ENCODE results near the gene RIN3.

Gene RIN3

DNA sequence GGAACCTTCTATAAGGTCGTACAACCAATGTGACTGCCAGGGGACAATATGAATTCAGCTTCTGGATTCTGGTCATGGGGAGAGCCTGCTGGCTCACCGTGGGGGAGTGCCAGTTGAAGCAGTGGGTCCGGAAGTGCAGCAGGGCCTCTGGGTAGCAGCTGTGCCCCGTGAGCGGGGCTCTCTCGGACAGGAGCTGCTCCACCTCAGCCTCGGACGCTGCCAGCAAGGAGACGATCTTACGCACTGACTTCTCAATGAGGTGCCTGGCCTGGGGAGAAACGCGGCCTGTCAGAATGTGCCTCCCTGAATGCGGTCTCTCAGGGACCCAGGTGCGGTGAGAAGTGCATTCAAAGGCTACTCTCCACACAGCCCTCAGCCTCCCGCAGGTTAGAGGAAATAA, 192.8 kb downstream of the RIN3 start:
- DNase-seq (ENCODE audit: low read depth in 2 of 3, low spot score in 1 of 3): no peak

DNA sequence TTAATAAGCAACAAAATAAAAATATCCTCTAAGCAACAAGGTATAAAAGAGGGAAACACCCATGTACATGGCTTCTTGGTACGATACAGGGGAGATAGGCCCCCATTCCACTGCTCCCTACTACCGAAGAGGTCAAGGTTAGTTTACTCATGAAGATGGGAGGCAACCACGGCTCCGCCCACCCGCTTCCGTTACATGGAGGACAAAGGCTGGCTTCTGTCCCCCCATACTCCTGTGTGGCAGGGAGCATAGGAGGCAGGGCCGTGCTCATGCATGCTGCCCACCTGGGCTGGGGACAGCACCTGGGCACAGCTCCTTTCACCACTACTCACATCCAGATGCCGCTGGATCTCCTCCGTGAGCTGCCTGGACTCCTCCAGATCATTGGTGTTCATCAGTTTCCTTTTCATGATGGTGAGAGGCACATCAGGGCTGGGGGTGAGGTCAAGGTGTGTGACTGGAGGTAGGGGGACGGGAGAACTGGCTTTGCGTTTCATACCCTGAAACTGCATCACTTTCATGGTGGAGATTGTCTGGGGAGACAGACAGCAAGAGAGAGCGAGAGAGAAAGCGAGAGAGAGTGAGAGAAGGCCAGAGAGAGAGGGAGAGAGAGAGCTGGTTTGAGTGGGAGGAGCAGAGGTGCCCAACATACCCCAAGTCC, 195.9 kb downstream of the RIN3 start:
- no peak for DNase-seq (ENCODE audit: low read depth in 2 of 3, low spot score in 1 of 3)

DNA sequence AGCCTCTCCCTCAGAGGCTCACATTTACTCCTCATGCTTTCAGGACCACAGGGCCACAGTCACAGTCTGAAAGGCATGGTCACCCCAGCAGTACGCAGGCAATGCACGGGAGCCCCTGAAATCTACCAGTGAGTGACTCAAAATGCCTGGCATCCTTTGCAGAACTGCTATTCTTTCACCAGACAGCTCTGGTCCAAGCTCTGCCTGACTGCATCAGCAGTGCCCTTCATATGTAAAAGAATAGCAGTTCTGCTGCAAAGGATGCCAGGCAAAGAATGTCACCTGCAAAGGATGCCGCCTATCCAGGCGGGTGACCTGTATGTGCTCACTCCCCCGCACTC, 196.4 kb downstream of the RIN3 start:
- no peak for DNase-seq (ENCODE audit: low read depth in 2 of 3, low spot score in 1 of 3)

DNA sequence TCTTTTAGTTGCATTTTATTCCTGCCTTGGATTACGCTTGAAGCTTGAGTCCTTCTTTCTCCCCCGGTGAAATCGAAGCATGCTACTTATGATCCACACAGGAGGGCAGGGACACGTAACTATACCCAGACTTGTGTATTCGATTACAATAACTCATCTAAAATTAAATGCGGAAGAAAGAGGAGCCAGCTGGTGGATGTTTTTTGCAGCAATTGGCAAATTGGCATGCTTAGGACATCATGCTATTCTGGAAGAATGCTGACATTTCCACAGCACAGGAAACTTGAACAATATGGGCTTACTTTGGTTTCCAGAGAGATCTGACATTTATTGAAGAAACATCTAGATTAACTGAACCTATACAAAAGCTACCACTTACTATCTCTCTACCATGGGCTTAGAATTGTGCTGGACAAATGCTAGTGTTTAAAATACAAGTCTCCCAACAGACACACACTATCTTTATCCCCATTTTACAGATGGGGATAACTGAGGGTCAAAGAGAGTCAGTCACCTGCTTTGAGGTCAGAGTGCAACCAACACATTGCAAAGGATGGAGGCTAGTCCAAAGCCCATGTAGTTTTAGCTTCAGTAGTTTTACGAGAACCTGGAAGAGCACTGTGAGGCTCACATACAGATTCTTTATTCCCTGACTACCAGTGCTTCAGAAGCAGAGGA, 198.5 kb downstream of the RIN3 start:
- no peak for DNase-seq (ENCODE audit: low read depth in 2 of 3, low spot score in 1 of 3)

DNA sequence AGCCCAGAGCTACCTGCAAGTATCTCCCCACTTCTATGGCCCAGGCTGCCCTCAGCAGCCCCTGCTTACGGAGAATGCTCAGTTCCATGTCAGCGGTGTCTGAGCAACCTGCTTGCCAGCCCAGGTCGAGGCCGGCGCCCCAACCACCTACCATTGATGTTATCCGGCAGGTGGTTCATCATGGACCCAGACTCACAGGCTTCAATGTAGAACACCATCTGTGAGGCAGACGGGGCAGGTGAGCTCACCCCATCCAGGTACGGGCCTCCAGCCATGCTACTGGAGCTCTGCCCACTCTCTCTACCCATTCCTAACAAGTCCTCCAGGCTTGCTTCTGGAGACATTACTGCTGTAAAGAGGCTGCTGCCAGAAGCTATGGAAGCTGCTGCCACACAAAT, 199.1 kb downstream of the RIN3 start:
- DNase-seq (ENCODE audit: low read depth in 2 of 3, low spot score in 1 of 3): no peak

DNA sequence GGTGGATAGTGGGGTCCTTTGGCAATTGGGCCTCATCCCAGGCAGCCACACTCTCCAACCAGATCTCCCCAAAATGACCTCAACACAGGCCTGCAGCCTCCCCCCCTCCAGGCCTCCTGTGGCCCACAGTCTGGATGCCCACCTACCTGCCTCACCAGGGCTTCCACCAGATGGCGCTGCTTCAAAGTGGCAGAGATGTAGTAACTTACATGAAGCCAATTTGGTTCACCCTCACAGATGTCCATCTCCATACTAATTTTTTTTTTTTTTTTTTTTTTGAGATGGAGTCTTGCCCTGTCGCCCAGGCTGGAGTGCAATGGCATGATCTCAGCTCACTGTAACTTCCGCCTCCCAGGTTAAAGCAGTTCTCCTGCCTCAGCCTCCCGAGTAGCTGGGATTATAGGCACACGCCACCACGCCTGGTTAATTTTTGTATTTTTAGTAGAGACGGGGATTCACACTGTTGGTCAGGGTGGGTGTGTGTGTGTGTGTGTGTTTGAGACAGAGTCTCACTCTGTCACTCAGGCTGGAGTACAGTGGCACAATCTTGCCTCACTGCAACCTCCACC, 201.2 kb downstream of the RIN3 start:
- peak; percentile 67 to 87 (median 78) for DNase-seq (ENCODE audit: low read depth in 2 of 3, low spot score in 1 of 3)

DNA sequence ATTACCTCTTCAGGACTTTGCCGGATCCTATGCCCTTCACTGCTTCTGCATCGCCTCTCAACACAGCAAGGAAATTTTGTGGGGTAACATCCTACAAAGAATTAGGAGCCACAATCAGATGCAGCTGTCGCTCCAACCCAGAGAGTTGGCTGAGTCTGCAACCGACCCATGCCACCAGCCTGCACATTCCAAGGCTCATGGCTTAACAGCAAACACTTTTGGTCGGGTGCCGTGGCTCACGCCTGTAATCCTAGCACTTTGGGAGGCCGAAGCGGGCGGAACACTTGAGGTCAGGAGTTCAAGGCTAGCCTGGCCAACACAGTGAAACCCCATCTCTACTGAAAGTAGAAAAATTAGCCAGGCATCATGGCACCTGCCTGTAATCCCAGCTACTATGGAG, 202.6 kb downstream of the RIN3 start:
- DNase-seq (ENCODE audit: low read depth in 2 of 3, low spot score in 1 of 3): no peak

DNA sequence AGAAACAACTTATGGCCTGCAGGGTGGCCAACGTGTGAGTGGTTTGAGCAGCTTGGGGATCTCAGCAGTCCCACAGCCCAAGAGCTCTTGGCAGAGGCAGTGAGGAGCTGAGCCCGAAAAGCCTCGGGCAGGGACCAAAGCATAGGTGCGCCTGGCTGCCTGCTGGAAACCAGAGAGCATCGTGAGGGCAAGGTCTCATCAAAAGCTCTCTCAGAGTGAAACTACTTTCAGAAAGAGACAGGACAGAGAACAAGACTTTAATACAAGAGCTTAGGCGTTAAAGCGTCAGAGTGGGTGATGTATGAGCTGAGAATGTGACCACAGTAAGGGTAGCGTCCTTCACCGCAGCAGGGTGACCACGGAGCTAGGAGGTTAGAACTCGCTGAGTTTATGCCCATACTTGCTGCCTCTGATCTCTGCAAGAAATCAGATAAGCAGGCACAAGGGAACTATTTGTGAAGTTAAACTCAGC, 204.0 kb downstream of the RIN3 start:
- DNase-seq (ENCODE audit: low read depth in 2 of 3, low spot score in 1 of 3): no peak

DNA sequence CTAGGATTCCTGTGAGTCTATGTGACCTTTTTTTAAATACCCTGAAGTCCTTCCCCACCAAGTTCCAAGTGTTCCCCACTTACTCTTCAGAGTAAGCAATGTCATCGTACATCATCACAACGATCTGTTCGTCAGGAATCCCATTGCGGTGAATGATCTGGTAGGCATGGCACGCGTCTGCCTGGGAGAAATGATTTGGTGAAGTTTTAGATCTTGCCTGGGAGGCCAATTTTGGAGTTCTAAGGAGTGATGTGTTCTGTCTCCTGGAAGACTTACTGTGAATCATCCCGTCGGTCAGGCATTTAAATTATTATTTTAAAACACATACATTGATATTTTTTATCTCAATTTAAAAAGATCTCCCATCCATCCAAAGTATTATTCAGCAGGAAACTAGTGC, 205.1 kb downstream of the RIN3 start:
- no peak for DNase-seq (ENCODE audit: low read depth in 2 of 3, low spot score in 1 of 3)

DNA sequence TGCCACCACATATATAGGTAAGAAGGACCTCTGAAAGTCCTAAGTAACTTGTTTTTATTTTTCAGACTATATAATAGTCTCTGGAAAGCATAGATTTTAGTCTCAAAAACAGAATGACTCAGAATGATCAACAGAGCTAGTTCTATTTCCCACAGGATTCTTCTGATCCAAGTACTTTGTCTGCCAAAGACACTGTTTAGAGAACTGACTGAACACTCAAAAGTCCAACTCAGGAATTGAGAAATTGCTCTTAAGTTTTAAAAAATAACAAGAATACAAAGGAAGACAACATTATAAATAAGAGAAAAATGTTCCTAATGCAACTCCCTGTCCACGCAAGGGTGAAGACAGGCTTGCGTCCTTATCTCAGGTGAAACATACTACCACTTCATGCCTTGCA, 205.8 kb downstream of the RIN3 start:
- no peak for DNase-seq (ENCODE audit: low read depth in 2 of 3, low spot score in 1 of 3)

DNA sequence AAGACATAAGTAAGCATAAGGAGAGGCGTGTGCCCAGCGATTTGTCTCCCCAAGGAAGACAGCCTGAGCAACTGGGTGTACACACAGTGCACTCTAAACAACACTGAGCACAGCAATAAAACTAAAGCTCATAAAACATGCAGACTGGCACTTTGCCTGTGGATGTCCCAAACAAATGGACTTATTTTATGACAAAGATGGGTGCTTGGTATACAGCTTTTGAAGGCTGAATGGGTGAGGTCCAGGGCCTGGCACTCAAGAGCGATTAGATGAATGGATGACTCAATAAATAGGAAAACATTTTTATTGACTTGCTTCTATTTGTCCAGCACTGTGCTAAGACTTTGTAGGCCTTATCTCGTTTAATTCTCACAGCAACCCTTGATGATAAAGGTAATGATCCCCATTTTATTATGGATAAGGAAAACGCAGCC, 206.3 kb downstream of the RIN3 start:
- DNase-seq (ENCODE audit: low read depth in 2 of 3, low spot score in 1 of 3): no peak

DNA sequence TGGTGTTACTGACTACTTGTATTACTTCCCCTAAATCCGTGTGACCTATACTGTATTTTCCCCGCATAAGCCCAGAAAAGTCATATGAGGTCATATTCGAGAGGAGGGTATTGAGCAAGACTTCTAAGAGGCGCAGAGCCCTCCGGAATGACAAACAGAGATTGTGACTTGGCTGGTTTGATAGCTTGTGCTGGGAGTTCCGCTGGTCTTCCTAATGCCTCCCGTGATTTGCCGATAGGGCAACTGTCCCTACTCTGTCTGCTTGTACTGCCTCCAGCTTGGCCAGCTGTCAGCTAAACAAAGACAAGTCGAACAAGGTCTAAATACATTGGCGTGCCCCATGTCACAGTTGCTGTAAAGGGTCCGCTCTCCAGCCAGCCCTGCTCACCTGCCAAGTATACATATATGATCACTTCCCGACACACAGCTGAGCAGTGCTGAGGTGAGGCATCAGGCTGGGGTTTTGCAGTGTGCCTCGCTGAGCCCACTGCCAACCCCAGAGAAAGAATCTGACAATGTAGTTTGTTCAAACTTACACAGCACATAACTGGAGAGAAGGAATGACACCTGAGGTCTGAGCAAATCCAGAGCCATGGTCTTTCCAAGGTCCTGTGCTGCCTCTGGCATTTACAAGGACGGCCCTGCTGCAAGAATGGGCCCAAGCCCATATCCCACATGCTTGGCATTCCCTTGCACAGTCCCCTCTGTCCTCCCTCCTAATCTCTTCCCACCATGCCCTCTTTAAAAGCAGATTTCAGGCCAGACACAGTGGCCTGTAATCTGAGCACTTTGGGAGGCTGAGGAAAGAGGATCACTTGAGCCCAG, 211.1 kb downstream of the RIN3 start:
- DNase-seq (ENCODE audit: low read depth in 2 of 3, low spot score in 1 of 3): no peak

DNA sequence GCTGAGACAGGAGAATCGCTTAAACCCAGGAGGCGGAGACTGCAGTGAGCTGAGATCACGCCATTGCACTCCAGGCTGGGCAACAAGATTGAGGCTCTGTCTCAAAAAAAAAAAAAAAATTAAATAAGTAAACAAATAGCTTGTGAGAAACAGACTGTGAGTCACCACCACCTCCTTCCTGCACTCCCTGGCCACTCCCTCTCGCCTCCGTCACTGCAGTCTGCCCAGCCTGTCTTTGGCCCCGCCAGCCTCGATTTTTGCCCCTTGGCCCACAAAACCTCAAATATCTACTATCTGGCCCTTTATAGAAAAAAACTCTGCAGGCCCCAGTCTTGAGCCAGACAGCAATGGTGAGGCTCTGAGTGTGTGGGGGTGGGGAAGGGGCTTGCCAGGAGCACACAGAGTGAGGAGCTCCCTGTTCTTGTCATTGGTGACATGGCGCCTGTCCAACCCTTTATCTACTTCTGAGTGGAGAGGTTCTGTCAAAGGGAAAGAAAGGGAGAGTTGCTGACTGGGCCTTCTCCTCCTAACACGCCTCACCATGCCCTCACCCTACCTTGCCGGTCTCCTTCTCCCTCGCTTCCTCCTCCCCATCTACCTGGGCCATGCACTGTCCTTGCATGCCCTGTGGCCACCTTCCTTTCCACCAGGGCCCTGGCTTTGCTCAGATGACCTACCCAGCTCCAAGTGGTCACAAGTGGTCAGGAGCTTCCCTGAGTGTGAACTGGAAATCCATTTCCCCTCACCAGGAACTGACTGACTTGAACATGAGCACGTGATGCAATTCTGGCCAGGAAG, 212.8 kb downstream of the RIN3 start:
- DNase-seq (ENCODE audit: low read depth in 2 of 3, low spot score in 1 of 3): no peak

DNA sequence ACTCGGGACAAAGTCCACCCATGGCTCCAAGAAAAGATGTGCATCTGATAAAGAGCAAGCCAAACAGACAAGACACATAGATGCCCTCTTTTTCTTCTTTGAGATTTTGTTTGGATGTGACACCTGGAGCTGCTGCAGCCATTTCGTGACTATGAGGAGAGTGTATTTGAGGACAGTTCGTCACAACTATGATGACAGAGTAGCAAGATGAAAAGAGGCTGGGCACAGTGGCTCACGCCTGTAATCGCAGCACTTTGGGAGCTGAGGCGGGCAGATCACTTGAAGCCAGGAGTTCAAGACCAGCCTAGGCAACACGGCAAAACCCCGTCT, 213.3 kb downstream of the RIN3 start:
- no peak for DNase-seq (ENCODE audit: low read depth in 2 of 3, low spot score in 1 of 3)

DNA sequence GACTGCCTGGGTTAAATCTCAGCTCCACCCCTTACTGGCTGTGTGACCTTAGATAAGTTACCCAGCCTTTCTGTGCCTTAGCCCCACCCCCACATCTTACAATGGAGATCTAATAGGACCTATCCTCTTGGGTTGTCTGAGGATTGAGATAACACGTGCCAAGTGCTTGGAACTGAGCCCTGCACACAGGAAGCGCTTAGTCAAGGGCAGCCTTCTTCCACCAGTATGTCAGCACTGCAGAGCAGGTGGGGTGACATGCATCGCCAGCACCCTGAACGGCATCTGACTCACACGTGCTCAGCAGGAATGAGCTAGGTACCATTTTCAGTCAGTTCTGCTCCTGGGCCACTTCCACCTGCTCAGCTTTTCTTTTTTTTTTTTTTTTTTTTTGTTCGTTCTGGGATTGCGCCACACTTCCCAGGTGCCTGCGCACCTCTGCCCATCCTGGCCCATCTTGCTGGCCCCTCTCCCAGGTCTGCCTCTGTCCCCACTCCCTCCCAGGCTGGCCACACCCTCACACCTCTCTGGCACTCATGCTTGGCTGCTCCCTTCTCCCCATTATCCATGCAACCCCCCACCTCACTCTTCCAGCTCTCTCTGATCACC, 215.3 kb downstream of the RIN3 start:
- DNase-seq (ENCODE audit: low read depth in 2 of 3, low spot score in 1 of 3): peak; percentile 27 to 54 (median 30)

DNA sequence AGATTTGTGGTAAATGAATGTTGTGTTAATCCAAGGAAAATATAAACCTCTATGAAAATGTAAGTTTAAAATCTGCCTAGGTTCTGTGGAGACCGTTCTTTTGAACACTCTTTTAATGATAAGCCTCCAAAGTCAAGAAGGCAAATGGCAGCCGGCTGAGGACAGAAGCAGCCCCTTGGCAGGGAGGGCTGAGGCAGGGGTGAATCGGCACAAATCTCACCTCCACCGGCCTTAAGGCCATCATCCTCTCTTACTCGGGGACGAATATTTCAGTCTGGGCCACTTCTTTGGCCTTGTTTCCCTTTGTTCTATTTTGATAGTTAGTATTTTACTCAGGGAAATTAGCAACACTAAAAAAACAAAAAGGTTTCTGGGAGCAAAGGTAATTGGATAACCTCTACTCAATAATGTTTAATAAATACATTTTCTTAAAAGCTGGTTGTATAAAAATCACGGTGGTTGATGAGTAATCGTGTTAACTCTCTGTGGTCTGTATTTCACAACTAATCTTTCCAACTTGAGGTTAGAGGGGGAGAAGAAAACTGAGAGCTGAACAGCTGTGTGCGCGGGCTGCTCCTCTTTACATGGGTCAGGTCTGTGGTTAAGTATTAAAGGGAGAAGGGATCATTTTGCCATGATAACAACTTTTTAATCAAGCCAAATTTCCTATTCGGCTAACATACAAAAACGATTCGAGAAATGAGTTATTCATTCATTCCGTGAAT, 216.2 kb downstream of the RIN3 start:
- peak in 1 of 3 donors; percentile 34 for DNase-seq (ENCODE audit: low read depth in 2 of 3, low spot score in 1 of 3)

DNA sequence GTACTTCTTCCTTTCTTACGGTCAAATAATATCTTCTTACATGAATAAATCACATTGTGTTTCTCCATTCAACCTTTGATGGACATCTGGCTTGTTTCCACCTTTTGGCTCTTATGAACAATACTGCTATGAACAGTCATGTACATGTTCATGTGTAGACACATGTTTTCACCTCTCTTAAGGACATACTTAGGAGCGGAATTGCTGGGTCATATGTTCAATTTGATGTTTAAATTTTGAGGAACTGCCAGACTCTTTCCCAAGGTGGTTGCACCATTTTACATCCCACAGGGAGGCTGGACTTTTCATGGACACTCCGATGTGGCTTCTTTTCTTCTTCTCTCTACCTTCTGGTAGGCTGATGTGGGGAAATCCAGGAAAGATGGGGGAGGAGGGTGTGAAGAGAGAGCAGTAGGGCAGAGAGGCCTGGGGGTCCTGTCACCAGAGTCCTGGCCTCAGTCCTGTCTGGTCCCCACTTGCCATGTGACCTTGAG, 218.1 kb downstream of the RIN3 start:
- no peak for DNase-seq (ENCODE audit: low read depth in 2 of 3, low spot score in 1 of 3)

DNA sequence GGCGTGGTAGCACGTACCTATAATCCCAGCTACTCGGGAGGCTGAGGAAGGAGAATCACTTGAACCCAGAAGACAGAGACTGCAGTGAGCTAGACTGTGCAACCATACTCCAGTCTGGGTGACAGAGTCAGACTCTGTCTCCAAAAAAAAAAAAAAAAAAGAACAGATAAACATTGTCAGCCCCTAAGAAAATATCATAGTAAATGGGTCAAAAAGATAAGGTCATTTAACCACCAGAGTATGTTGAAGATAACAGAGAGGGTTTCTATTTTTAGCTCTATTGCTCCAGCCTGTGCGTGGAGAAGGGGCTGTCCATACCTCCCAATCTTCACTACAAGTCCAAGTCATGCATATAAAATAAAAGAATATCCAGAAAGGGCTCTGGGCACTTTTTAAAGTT, 219.4 kb downstream of the RIN3 start:
- no peak for DNase-seq (ENCODE audit: low read depth in 2 of 3, low spot score in 1 of 3)

DNA sequence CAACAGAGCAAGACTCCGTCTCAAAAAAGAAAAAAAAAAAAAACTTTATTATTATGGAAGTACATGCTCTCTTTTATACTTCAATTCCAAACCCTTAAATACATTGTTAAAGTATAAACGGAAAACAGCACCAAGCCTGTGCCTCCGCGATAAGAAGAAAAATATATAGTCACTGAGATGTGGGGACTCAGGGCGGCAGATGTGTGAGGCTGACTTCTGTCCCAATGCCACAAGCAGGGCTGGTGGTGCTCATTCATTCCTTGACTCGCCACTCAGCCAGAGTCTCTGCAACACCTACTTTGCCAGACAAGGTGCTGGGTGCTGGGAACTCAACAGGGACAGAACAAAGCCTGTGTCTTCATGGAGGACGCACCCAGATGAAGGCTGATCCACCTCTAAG, 221.0 kb downstream of the RIN3 start:
- no peak for DNase-seq (ENCODE audit: low read depth in 2 of 3, low spot score in 1 of 3)

DNA sequence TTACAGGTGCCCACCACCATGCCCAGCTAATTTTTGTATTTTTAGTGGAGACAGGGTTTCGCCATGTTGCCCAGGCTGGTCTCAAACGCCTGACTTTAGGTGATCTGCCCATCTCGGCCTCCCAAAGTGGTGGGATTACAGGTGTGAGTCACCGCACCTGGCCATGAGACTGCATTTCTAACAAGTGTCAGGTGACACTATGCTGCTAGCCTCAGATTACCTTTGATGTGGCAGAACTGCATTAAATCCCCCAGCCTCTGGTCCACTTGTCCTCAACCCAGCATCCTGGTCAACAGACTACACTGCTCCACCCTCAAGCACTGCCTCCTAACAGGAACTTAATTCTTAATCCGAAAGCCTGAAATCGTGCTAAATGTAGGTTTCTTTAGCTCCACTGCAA, 221.8 kb downstream of the RIN3 start:
- DNase-seq (ENCODE audit: low read depth in 2 of 3, low spot score in 1 of 3): no peak
